Measurements from ENCODE around the gene WSB1.

The WSB1 gene

GRCh38 chr17:27362909-27363308, 69.0 kb downstream of the WSB1 start:
- DNase-seq = no peak

- no peak for DNase-seq
These were observed 69.4 kb downstream of the WSB1 start for GRCh38 chr17:27363326-27363725.

All from fibroblast of skin of right biceps (primary cell).